ENCODE measurements around the gene STAT4.

Gene STAT4

DNA sequence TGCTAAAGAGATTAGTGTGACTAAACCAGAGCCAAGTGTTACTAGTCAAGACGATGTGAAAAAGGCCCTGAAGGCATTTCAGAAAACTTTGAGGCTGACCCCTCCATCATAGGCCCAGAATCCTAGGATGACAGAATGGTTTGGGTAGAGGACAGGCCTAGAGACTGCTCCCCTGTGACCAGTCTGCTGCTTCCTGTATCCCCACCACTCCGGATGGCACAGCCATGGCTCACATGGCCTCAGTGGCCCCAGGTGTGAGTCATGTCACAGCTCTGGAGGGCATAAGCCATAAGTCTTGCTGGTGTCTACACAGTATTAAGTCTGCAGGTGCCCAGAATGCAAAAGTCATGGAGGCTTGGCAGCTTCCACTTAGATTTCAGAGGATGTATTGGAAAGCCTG is 124.4 kb downstream of the STAT4 start:
- TF ChIP-seq, protein P1, sequence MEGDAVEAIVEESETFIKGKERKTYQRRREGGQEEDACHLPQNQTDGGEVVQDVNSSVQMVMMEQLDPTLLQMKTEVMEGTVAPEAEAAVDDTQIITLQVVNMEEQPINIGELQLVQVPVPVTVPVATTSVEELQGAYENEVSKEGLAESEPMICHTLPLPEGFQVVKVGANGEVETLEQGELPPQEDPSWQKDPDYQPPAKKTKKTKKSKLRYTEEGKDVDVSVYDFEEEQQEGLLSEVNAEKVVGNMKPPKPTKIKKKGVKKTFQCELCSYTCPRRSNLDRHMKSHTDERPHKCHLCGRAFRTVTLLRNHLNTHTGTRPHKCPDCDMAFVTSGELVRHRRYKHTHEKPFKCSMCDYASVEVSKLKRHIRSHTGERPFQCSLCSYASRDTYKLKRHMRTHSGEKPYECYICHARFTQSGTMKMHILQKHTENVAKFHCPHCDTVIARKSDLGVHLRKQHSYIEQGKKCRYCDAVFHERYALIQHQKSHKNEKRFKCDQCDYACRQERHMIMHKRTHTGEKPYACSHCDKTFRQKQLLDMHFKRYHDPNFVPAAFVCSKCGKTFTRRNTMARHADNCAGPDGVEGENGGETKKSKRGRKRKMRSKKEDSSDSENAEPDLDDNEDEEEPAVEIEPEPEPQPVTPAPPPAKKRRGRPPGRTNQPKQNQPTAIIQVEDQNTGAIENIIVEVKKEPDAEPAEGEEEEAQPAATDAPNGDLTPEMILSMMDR (conservative IDR thresholded peaks at IDR 0.05; ENCODE audit: low read depth, low read length) = no peak
- DNase-seq (ENCODE audit: low read depth) = no peak
- H3K4me3 ChIP-seq (ENCODE audit: low read depth, low read length) = no peak overlapping the region

DNA sequence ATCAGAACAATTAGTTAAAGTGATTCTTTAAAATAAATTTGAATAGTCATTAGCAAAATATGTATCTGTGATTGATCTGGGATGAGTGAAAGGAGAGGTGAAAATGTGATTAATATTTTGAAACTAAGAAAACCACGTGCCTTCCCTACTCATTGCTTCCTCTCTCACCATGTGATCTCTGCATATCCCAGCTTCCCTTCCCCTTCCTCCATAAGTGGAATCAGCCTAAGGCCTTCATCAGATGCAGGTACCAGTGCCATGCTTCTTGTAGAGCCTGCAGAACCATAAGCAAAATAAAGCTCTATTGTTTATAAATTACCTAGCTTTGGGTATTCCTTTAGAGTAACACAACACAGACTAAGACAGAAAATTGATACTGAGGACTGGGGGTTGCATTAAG is 125.7 kb downstream of the STAT4 start:
- TF ChIP-seq, protein P1 (conservative IDR thresholded peaks at IDR 0.05; ENCODE audit: low read depth, low read length) = no peak

DNA sequence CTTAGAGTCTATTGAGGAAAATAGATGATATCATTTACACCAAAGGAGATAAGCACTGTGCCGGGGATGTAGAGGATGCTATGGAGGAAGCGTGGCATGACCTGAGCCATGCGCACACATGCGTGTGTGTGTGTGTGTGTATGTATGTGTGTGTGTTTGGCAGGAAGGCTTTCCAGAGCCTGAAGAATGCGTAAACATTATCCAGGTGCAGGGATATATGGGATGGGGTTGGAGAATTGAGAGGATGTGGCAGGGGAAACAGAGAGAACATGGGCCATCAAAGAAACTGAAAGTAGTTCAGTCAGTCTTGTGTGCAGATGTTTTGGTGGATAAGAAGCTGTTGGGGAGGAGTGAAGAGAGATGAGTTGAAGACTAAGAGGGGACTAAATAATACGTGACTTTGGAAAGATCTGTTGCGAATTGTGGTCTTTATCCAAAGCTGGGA is 127.5 kb downstream of the STAT4 start:
- H3K4me3 ChIP-seq (ENCODE audit: low read depth, low read length) = no peak overlapping the region
- DNase-seq (ENCODE audit: low read depth) = no peak
- TF ChIP-seq, protein P1 (conservative IDR thresholded peaks at IDR 0.05; ENCODE audit: low read depth, low read length) = no peak

More for the DNA sequence above, 125.7 kb downstream of the STAT4 start:
- H3K4me3 ChIP-seq (ENCODE audit: low read depth, low read length) = no peak overlapping the region
- no peak for DNase-seq (ENCODE audit: low read depth)

DNA sequence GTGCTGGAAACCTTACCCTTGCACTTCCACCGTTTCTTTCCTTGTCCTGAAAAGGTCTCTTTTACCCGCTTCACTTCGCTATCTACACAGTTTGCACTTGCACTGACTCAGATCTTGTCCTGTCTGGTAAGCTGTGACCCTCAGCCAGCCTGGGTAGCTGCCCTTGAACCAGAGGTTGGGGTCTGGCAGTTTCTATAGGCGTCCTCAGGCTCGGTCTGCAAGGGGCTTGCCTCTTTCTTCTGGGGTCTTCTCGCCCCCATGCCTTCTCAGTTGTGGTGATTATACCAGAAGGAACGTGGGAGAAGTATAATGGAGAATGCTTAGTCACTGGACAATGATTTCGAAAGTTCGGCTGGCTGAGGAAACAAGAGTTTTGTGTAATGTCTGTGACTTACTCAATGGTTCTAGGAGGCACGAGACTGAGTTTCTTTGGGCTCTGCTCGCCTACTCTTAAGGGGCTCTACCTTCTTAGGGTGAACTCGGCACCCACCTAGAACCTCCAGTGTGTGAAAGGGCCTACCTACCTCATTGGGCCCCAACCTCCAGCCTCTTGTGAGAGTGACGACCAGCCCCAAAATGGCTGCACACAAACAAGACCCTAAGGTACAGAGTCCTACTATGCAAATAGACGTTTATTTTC is 129.9 kb downstream of the STAT4 start:
- TF ChIP-seq, protein P1 (conservative IDR thresholded peaks at IDR 0.05; ENCODE audit: low read depth, low read length) = no peak
- DNase-seq (ENCODE audit: low read depth) = peak; percentile 91
- H3K4me3 ChIP-seq (ENCODE audit: low read depth, low read length) = peak overlapping the region; percentile 79

DNA sequence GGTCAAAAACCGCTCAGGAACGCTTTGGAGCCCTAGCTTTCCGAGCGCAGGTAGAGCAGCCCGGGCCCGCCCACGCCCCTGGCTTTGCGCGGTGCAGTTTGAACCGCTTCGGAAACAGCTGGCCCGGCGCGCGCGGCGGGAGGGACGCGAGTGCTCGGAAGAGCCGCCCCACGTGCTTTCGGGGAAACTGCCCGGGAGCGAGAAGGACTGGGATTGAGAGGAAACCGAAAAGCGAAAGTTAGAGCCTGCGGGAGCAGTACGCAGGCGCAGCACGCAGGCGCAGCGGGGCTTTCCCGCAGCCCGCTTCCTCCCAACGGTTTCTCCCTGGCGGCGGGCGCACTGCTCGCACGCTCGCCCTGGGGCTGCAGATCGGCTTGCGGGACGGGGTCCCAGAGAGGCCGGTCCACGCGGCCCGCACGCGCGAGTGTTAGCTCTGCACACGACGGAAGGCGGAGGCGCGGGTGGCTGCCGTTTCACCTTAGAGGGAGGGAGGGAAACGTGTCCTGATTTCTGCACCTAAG is 130.5 kb downstream of the STAT4 start:
- TF ChIP-seq, protein P1 (conservative IDR thresholded peaks at IDR 0.05; ENCODE audit: low read depth, low read length) = no peak
- peak overlapping the region; percentile 79 for H3K4me3 ChIP-seq (ENCODE audit: low read depth, low read length)
- DNase-seq (ENCODE audit: low read depth) = peak; percentile 98

DNA sequence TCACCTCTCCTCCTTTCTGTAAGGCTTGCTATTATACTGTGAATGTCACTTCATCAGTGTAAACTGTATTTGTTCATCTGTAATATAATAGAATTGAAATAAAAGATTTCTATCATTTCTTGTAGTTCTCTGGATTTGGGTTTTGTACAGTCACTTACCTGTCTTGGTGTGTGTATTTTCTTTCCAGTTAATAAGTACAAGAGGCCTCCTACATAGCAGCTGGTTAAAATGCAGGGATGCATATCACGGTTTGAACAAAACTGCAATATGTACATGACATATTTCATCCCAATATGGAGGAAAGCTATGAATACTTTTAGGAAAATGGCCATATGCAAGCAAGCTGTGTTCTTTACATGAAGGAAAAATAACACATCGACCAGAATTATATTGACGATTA is 131.4 kb downstream of the STAT4 start:
- no peak for DNase-seq (ENCODE audit: low read depth)
- no peak overlapping the region for H3K4me3 ChIP-seq (ENCODE audit: low read depth, low read length)
- TF ChIP-seq, protein P1 (conservative IDR thresholded peaks at IDR 0.05; ENCODE audit: low read depth, low read length) = no peak

DNA sequence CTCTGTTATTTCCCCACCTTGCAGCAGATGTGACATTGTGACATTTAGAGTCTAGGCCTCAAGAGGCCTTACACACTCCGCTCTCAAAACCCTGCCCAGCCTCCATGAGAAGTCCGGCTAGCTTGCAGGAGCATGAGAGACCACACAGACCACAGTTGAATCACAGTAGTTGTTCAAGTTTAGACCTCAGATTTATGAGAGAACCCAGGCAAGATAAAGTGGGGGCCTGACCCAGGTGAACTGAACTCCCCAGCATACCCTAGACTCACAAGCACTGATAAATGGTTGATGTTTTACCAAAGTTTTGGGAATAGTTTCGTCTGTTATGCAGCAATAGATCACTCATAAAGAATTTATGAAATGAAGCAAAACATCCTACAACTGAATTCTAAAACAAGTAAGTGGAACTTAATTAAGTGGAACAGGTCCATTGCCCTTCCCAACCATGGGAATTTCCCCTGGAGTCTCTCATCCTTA is 132.1 kb downstream of the STAT4 start:
- no peak for DNase-seq (ENCODE audit: low read depth)
- no peak overlapping the region for H3K4me3 ChIP-seq (ENCODE audit: low read depth, low read length)
- TF ChIP-seq, protein P1 (conservative IDR thresholded peaks at IDR 0.05; ENCODE audit: low read depth, low read length) = no peak
